Measurements from ENCODE around the gene HACE1. TPM values are rescaled to one million over a fixed set of nuclear protein-coding genes. Genes with fewer than 3 reads are reported as not detected.

HACE1 gene, protein sequence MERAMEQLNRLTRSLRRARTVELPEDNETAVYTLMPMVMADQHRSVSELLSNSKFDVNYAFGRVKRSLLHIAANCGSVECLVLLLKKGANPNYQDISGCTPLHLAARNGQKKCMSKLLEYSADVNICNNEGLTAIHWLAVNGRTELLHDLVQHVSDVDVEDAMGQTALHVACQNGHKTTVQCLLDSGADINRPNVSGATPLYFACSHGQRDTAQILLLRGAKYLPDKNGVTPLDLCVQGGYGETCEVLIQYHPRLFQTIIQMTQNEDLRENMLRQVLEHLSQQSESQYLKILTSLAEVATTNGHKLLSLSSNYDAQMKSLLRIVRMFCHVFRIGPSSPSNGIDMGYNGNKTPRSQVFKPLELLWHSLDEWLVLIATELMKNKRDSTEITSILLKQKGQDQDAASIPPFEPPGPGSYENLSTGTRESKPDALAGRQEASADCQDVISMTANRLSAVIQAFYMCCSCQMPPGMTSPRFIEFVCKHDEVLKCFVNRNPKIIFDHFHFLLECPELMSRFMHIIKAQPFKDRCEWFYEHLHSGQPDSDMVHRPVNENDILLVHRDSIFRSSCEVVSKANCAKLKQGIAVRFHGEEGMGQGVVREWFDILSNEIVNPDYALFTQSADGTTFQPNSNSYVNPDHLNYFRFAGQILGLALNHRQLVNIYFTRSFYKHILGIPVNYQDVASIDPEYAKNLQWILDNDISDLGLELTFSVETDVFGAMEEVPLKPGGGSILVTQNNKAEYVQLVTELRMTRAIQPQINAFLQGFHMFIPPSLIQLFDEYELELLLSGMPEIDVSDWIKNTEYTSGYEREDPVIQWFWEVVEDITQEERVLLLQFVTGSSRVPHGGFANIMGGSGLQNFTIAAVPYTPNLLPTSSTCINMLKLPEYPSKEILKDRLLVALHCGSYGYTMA
- total RNA-seq (2022; extraction: Qiagen RNA extraction): 2.4 to 3.2 TPM (median 2.8 TPM) in 5 replicates

GRCh38 chr6:104859225-104860146, at the start of gene HACE1:
HACE1 (minus strand) TSS chr6:104859919; CDS start chr6:104859642, 277 bp downstream.

Other genes starting within 250 kb of the HACE1 start
- gene LIN28B, start 97.2 kb upstream of the HACE1 start, total RNA-seq (2022; extraction: Qiagen RNA extraction): 1.2 to 1.7 TPM (median 1.4 TPM) in 5 replicates

Data from A549 treated with dexamethasone at 1 μM for 4 hours (cell line).